Lower leg skin (tissue), 3 donors: Measurements from ENCODE around the gene IL12RB2.

ENCODE experiments used
- CTCF ChIP-seq, 3 donors: fragments of 450-650 bp; IDR thresholded peaks; one replicate each; pipeline ENCODE4 v1.5.1; 2016; ENCODE audit warnings: antibody characterized with exemption in 3 of 3, mild to moderate bottlenecking in 3 of 3, moderate library complexity in 2 of 3
- POLR2A ChIP-seq, 2 donors: fragments of 450-650 bp; IDR thresholded peaks; one replicate each; pipeline ENCODE4 v1.6.1; 2016 to 2017; ENCODE audit warnings: antibody characterized with exemption in 2 of 2, mild to moderate bottlenecking in 1 of 2, moderate library complexity in 1 of 2

- TF ChIP-seq CTCF (IDR thresholded peaks at IDR 0.05) (no peak), POLR2A (IDR thresholded peaks at IDR 0.05) (no peak)
Observed at GRCh38 chr1:67382292-67382691, 74.6 kb downstream of the IL12RB2 start.
